GM12801 (cell line): ENCODE data around the gene MIPEP.

Experiments
- TF ChIP-seq, protein P1 (sequence below): IDR thresholded peaks from one replicate; pipeline ENCODE4 v1.5.1; 2011; ENCODE audit warnings: control low read depth; ENCODE audit not compliant: insufficient read length; ENCODE audit errors: extremely low read depth

MIPEP gene

DNA sequence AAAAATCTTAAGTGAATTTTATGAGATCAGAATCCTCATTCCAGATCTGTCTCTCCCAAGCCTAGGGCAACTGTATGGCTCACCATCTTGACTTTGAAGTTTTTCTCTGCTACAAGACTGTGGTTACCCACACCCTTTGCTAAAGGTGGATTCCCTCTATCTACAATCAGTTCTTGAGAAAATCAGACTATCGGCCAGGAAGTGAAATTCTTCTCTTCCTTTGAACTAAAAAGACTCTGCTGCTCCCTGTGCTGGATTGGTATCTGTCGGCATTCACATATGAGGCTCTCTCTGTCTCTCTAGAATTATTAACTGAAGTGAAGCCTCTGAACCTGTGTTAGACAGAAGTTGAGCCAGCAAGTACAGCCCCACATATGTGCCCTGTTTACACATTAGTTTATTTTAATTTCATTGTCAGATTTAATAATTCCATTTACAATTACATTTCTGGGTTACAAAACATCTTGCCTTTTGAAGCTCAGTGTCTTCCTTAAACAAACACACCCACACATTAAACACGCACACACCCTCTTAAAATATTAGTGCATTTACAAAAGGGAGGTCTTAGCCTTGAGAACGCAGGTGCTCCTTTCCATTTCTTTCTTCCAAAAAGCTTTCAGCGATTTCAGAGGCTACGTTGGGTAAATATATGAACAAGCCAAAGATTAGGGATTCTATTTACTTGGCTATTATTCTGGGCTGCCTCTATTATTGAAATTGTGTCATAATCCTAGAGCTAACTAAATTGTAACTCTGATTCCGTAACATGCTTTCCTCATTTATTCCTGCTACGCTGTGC is 145.7 kb downstream of the MIPEP start:
- TF ChIP-seq, protein P1, sequence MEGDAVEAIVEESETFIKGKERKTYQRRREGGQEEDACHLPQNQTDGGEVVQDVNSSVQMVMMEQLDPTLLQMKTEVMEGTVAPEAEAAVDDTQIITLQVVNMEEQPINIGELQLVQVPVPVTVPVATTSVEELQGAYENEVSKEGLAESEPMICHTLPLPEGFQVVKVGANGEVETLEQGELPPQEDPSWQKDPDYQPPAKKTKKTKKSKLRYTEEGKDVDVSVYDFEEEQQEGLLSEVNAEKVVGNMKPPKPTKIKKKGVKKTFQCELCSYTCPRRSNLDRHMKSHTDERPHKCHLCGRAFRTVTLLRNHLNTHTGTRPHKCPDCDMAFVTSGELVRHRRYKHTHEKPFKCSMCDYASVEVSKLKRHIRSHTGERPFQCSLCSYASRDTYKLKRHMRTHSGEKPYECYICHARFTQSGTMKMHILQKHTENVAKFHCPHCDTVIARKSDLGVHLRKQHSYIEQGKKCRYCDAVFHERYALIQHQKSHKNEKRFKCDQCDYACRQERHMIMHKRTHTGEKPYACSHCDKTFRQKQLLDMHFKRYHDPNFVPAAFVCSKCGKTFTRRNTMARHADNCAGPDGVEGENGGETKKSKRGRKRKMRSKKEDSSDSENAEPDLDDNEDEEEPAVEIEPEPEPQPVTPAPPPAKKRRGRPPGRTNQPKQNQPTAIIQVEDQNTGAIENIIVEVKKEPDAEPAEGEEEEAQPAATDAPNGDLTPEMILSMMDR, result no peak

DNA sequence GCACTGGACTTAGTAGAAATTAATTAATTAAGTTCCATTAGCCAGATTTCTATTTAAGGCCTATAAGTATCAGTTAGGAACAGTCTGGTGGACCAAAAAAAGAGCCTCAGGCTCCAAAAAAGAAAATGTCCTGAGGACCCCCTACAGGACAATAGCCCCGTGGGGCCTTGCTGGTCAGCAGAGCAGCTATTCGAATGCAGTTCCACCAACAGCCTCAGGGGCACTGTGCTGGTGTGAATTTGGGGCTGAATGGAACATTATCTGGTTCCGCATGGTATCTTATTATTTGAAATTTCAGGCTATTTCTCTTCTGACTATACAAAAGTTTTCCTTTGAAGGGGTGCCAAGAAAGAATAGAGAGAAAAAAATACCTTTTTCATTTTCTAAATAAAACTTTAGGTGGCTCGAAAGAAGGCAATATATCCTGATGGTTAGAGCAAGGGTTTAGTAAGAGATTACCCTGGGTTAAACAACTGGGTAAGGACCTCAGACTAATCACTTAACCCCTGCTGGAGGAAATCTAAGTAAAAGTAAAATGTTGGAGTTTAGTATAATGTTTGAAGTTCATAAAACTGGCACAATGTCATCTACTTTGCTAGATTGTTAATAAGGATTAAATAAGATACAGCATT is 147.2 kb downstream of the MIPEP start:
- TF ChIP-seq, protein P1, result no peak

DNA sequence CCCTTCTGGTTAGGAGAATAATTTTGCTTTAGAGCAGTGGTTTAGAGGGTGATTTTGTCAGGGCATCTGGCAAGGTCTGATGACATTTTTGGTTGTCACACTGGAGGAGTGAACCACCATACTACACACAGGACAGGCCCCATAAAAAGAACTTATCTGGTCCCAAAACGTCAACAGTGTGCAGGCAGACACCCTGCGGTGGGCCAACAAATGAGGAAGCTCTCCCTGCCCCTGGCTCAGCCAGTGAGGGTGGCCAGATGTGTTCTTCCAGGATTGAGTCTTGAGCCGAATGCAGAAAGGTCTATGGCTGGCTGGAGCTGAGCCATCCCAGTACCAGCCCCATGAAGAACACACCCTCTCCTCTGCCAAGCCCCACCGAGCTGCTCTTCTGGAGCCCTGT is 149.2 kb downstream of the MIPEP start:
- TF ChIP-seq, protein P1, result no peak

DNA sequence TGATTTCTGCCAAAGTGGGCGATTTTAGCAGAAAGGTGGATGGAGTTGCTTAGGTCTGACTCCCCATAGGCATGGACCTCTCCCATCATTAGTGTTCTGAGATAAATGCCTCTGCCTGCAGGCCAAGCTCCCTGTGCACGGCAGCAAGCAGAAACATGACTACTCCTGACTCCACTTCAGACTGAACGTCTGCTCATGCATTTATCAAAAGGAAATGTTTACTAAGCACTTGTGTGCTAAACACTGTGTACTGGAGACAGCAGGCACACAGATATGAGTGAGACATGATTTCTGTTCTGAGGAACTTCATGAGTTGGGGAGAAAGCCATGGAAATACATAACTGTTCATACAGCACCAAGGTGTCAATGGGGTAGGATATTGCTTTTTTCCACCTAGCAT is 149.6 kb downstream of the MIPEP start:
- TF ChIP-seq, protein P1, result no peak

DNA sequence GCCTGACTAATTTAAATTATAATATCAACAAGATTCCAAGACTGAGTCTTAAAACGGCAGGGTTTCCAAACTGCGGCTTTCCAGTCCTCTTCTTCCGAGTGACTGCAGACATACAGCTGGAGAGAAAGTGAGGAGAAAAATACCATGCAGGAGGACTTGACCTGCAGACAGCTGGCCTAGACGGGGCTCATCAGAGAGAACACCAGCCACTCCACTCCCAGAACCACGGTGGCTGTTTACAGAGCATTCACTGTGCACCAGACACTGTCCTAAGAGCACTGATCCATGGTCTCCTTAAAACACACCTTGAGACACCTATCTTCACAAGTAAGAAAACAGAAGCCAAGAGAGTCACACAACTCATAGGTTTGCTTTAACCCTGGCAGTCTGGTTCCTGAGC is 152.7 kb downstream of the MIPEP start:
- TF ChIP-seq, protein P1, result no peak

DNA sequence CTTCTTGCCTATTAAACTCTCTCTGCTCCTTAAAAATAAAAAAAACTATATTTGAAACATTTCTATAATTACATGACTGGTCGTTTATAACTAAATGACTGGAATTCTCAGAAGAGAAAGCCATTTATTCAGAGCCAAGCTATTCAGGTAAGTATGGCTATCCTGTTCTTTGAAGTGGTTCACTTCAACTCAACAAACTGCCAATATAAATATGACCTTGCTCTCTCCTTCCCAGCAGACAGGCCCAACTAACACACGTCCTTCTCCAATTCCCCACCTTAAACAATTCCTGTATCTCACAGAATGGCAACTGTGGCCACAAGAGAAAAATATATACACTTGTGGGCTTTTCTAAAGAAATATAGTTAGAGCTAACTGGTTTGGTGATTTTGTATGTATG is 153.9 kb downstream of the MIPEP start:
- TF ChIP-seq, protein P1, result no peak

DNA sequence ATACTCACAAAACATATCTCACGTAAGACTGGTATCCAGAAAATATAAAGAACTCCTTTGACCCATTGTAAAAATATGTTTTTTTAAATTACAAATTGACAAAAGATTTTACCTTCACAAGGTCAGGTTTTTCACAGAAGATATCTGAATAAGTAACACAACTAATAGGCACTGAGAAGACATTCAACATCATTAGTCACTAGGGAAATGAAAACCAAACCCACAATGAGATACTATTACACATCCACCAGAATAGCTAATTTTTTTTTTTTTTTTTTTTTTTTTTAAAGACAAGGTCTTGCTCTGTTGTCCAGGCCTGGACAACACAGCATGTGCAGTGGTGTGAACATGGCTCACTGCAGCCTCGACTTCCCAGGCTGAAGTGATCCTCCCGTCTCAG is 157.5 kb downstream of the MIPEP start:
- TF ChIP-seq, protein P1, result no peak
